K562 (cell line): ENCODE results near the gene SERTAD3. TPM values are rescaled to one million over a fixed set of nuclear protein-coding genes. Genes with fewer than 3 reads are reported as not detected.
A peak's percentile ranks its signal among the peaks of the same experiment; 100 is the strongest.

Experiments
- ATAC-seq: fragments of 200-7000 bp; cut with Tn5 transposase; 3 replicates; pipeline ENCODE4 v1.9.1; 2020; ENCODE audit warnings: moderate library complexity
- BruUV-seq: library from RNA; stranded (reverse); fragments of 400-500 nt; replicated peaks from 2 replicates; lab custom pipeline; 2021; lab: Mats Ljungman, UMichigan
- CTCF ChIA-PET: fragments of 300-600 bp; formaldehyde crosslinking; extraction: SDS; loops from one replicate; lab custom pipeline; 2021; ENCODE audit warnings: low intra/inter-chr PET ratio; lab: Yijun Ruan, JAX
- POLR2A ChIA-PET: fragments of 300-600, 350-650 bp; sonication (Branson Sonifier 250); formaldehyde crosslinking; extraction: SDS; loops from one replicate; lab custom pipeline; 2021; ENCODE audit warnings: antibody characterized with exemption, inconsistent platforms; lab: Yijun Ruan, JAX
- DNase-seq, 4 experiments: peaks; one replicate each; pipeline versions ENCODE4 v3.0.0 to v3.0.0-alpha.2; 2011 to 2018; ENCODE audit warnings: low spot score in 3 of 4, mixed read lengths in 3 of 4; ENCODE audit errors: extremely low read depth in 1 of 4
- FAIRE-seq: peaks from 2 replicates; lab custom pipeline; 2011; peaks lifted over from hg19 to GRCh38; lab: Jason Lieb, UNC
- H2AFZ ChIP-seq: 2 replicates; pipeline ENCODE4 v1.6.0; 2011; ENCODE audit warnings: low read depth, low read length, control low read depth, inconsistent platforms
- H3K27ac ChIP-seq: fragments of 200-600 bp; 3 replicates; pipeline ENCODE4 v1.8.0; 2011; ENCODE audit warnings: low read depth, mild to moderate bottlenecking, control low read depth, inconsistent platforms, low read length, moderate library complexity, mixed read lengths; ENCODE audit errors: extremely low read depth
- H3K27me3 ChIP-seq, 2 experiments: fragments of 300-600 bp in 1 of 2; 2 replicates in 1 of 2; 3 replicates in 1 of 2; pipeline versions ENCODE4 v1.6.0 to v1.8.0; 2011; ENCODE audit warnings: inconsistent platforms in 2 of 2, low read length in 2 of 2, mild to moderate bottlenecking in 1 of 2, mixed read lengths in 1 of 2, moderate library complexity in 1 of 2; ENCODE audit not compliant: control insufficient read depth in 2 of 2, insufficient read depth in 2 of 2
- H3K36me3 ChIP-seq: fragments of 300-600 bp; 3 replicates; pipeline ENCODE4 v1.8.0; 2011; ENCODE audit warnings: mild to moderate bottlenecking, low read length, inconsistent platforms; ENCODE audit not compliant: control insufficient read depth, insufficient read depth
- H3K4me1 ChIP-seq, 2 experiments: fragments of 200-600 bp in 1 of 2; replicated peaks in 1 of 2; 2 replicates in 1 of 2; 3 replicates in 1 of 2; pipeline versions ENCODE4 v1.5.1 to v1.8.0; 2011; ENCODE audit warnings: inconsistent platforms in 2 of 2, low read length in 2 of 2, mild to moderate bottlenecking in 1 of 2, mixed read lengths in 1 of 2, moderate library complexity in 1 of 2; ENCODE audit not compliant: control insufficient read depth in 2 of 2, insufficient read depth in 2 of 2
- H3K4me2 ChIP-seq: 2 replicates; pipeline ENCODE4 v1.6.1; 2011; ENCODE audit warnings: low read length, control low read depth, inconsistent platforms, mixed read lengths; ENCODE audit not compliant: insufficient read depth
- H3K4me3 ChIP-seq: fragments of 200-600 bp; sonication (generic), shearing (Covaris generic); 2 replicates; pipeline ENCODE4 v1.5.1; 2016; ENCODE audit warnings: control low read depth, inconsistent platforms
- H3K79me2 ChIP-seq: fragments of 200-600 bp; 3 replicates; pipeline ENCODE4 v1.8.0; 2011; ENCODE audit warnings: low read length, inconsistent platforms; ENCODE audit not compliant: control insufficient read depth, insufficient read depth
- H3K9ac ChIP-seq, 2 experiments: 2 replicates each; pipeline versions ENCODE4 v1.6.0 to v1.6.1; 2011; ENCODE audit warnings: low read depth in 2 of 2, low read length in 2 of 2, control low read depth in 1 of 2, inconsistent platforms in 1 of 2, mild to moderate bottlenecking in 1 of 2, mixed read lengths in 1 of 2; ENCODE audit not compliant: insufficient read depth in 1 of 2
- H3K9me1 ChIP-seq: one replicate; pipeline ENCODE4 v1.6.0; 2011; ENCODE audit warnings: inconsistent platforms, mild to moderate bottlenecking, low read length, moderate library complexity; ENCODE audit not compliant: control insufficient read depth, insufficient read depth
- H3K9me3 ChIP-seq: replicated peaks from 2 replicates; pipeline ENCODE4 v1.5.1; 2011; ENCODE audit warnings: low read depth, low read length, inconsistent platforms; ENCODE audit not compliant: control insufficient read depth, insufficient read depth
- H4K20me1 ChIP-seq: replicated peaks from 2 replicates; pipeline ENCODE4 v1.6.1; 2011; ENCODE audit warnings: low read length, inconsistent platforms, mixed read lengths; ENCODE audit not compliant: control insufficient read depth, insufficient read depth
- CBFA2T3 ChIP-seq: fragments of 450-650 bp; IDR thresholded peaks from 2 replicates; pipeline ENCODE4 v1.6.1; 2017
- JUNB ChIP-seq: fragments of 450-650 bp; formaldehyde crosslinking; conservative IDR thresholded peaks from 2 replicates; pipeline ENCODE4 v1.4.0; 2020; ENCODE audit warnings: mild to moderate bottlenecking
- KAT7 ChIP-seq: sonication (generic); formaldehyde crosslinking; IDR thresholded peaks from 2 replicates; pipeline ENCODE4 v1.8.0; 2022; ENCODE audit warnings: missing genetic modification reagents, mild to moderate bottlenecking, borderline replicate concordance
- YY1 ChIP-seq, 3 experiments: IDR thresholded peaks; 2 replicates each; pipeline ENCODE4 v1.6.1; 2011; ENCODE audit warnings: low read length in 2 of 3, mild to moderate bottlenecking in 2 of 3, moderate library complexity in 2 of 3, borderline replicate concordance in 1 of 3, control low read depth in 1 of 3, low read depth in 1 of 3; ENCODE audit not compliant: insufficient read depth in 3 of 3, insufficient replicate concordance in 2 of 3, control insufficient read depth in 1 of 3, insufficient read length in 1 of 3; ENCODE audit errors: extremely low read depth in 1 of 3
- WGBS: fragments of 100-300 bp; shearing (Covaris generic); methylation state at CpG from one replicate; pipeline ENCODE4 v1.1.6; 2016; ENCODE audit warnings: low coverage, mixed read lengths; ENCODE audit not compliant: insufficient coverage; ENCODE audit errors: missing lambda C conversion rate; 5-methylcytosine and 5-hydroxymethylcytosine counted together
- in situ Hi-C: fragments of 300-500 bp; cut with MboI; formaldehyde crosslinking; loops from 4 replicates; pipeline ENCODE4 v1.15.0; 2018; ENCODE audit warnings: inconsistent platforms, mixed read lengths
- intact Hi-C: fragments of 100-400 bp; cut with micrococcal nuclease; formaldehyde crosslinking; loops from 2 replicates; pipeline ENCODE4 v1.14.2; 2022
- polyA plus RNA-seq, 8 experiments: library from polyadenylated mRNA; depleted of rRNA in 4 of 8; stranded (reverse) in 5 of 8; unstranded in 3 of 8; fragments of >200 nt; fragmentation: Nextera tagmentation in 2 of 8; fragmentation: Illumina TruSeq in 1 of 8; extraction: Ambion mirVana in 2 of 8; extraction: Trizol in 1 of 8; gene quantifications; 2 replicates each; pipeline versions ENCODE4 v1.2.1 to v1.2.3, GENCODE V29; 2011 to 2014; ENCODE audit warnings: inconsistent platforms in 1 of 8, missing spikeins in 1 of 8
- total RNA-seq, 7 experiments: library from RNA; depleted of rRNA in 6 of 7; stranded (reverse); fragments of >200 nt in 6 of 7; fragmentation: Illumina TruSeq in 2 of 7; extraction: Trizol in 2 of 7; gene quantifications; 2 replicates each; pipeline versions ENCODE4 v1.2.1 to v1.2.3, GENCODE V29; 2011 to 2021; ENCODE audit warnings: low replicate concordance in 1 of 7
- TF ChIP-seq, protein P1 (sequence below), 2 experiments: fragments of 450-650 bp in 1 of 2; sonication (generic) in 1 of 2; formaldehyde crosslinking in 1 of 2; IDR thresholded peaks in 1 of 2; conservative IDR thresholded peaks in 1 of 2; 2 replicates each; pipeline versions ENCODE4 v1.6.1 to v1.8.1; 2016 to 2023; ENCODE audit warnings: mild to moderate bottlenecking in 2 of 2, moderate library complexity in 2 of 2, inconsistent platforms in 1 of 2, missing genetic modification reagents in 1 of 2

SERTAD3 gene
- total and polyA plus RNA-seq, 9 of the 15 experiments (the other 6 are each of a cell fraction or from before 2014, with no cell fraction given): 5.4 to 28.9 (median 17.5) TPM

DNA sequence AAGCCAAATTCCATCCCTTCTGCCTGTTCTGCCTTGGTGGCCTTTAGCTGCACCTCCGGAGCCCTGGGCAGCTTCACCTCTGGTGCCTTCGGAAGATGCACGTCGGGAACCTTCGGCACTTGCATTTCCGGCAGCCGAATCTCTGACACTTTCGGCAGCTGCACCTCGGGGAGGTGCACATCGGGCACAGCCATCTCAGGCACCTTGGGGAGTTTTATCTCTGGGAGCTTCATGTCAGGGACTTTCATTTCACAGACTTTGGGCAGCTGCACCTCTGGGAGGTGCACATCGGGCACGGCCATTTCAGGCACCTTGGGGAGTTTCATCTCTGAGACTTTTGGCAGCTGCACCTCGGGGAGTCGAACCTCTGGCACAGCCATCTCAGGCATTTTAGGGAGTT is 48.2 kb downstream of the SERTAD3 start:
- no peak for FAIRE-seq
- TF ChIP-seq KAT7 (CRISPR knock-in tag) (no peak), JUNB (CRISPR knock-in tag) (no peak), CBFA2T3 (no peak), YY1 (IDR thresholded peaks at IDR 0.05; ENCODE audit: borderline replicate concordance in 1 of 3, control insufficient read depth in 1 of 3, extremely low read depth in 1 of 3, insufficient read depth in 3 of 3, insufficient read length in 1 of 3, insufficient replicate concordance in 2 of 3, low read depth in 1 of 3, low read length in 2 of 3) (no peak)
- TF ChIP-seq, protein P1, sequence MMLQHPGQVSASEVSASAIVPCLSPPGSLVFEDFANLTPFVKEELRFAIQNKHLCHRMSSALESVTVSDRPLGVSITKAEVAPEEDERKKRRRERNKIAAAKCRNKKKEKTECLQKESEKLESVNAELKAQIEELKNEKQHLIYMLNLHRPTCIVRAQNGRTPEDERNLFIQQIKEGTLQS (IDR thresholded peaks at IDR 0.05): no peak
- TF ChIP-seq, protein P1 (CRISPR knock-in tag; conservative IDR thresholded peaks at IDR 0.05): no peak
- intact Hi-C loops (no loop called here), in situ Hi-C loops (no loop called here)
- H3K9ac ChIP-seq: peak overlapping the region in 1 of 2 experiments; percentile 79; a peak in 2 of 4 replicates
- no peak overlapping the region for H2AFZ ChIP-seq
- H3K9me3 ChIP-seq: no peaks in the 10 kb centered on the region
- CTCF ChIA-PET: no interaction called here
- H3K4me2 ChIP-seq: no peak overlapping the region
- BruUV-seq: no TSS peak
- 0 out of 2 replicates have a peak, but pooled peaks cover 5% of the 10 kb centered on the region for H4K20me1 ChIP-seq
- H3K79me2 ChIP-seq: no peaks in the 10 kb centered on the region
- no peak for ATAC-seq
- H3K36me3 ChIP-seq: no peaks in the 10 kb centered on the region
- H3K27me3 ChIP-seq: peaks cover 18 to 34% of the 10 kb centered on the region in 2 experiments
- no peaks in the 10 kb centered on the region for H3K9me1 ChIP-seq
- no peak overlapping the region for H3K27ac ChIP-seq
- DNase-seq: no peak
- WGBS: 7% methylated on average over 14 of the region's 14 CpGs
- H3K4me3 ChIP-seq: no peak overlapping the region
- H3K4me1 ChIP-seq: peaks cover 17 to 53% of the 10 kb centered on the region in 2 experiments
- POLR2A ChIA-PET: interaction anchor here (0.6 to 2.2 kb wide), 10 partner anchors 8 to 69 kb away, joined by 3 to 6 read pairs (median 4); partner anchors contain the start of gene PRX
